Ovary (tissue), 3 donors: Measurements from ENCODE around the gene HOXA13.

Source experiments
- EP300 ChIP-seq: sonication (generic); formaldehyde crosslinking; IDR thresholded peaks from one replicate; pipeline ENCODE4 v1.6.1; 2017; ENCODE audit warnings: antibody characterized with exemption
- TF ChIP-seq, protein P1 (sequence below), 3 donors: fragments of 450-650 bp in 2 of 3; fragments of 200-600 bp in 1 of 3; IDR thresholded peaks; one replicate each; pipeline versions ENCODE4 v1.5.1 to v1.8.0; 2016 to 2022; ENCODE audit warnings: antibody characterized with exemption in 3 of 3, mild to moderate bottlenecking in 1 of 3
- donor health status: DM: no; HTN: no; CAD: no.

DNA sequence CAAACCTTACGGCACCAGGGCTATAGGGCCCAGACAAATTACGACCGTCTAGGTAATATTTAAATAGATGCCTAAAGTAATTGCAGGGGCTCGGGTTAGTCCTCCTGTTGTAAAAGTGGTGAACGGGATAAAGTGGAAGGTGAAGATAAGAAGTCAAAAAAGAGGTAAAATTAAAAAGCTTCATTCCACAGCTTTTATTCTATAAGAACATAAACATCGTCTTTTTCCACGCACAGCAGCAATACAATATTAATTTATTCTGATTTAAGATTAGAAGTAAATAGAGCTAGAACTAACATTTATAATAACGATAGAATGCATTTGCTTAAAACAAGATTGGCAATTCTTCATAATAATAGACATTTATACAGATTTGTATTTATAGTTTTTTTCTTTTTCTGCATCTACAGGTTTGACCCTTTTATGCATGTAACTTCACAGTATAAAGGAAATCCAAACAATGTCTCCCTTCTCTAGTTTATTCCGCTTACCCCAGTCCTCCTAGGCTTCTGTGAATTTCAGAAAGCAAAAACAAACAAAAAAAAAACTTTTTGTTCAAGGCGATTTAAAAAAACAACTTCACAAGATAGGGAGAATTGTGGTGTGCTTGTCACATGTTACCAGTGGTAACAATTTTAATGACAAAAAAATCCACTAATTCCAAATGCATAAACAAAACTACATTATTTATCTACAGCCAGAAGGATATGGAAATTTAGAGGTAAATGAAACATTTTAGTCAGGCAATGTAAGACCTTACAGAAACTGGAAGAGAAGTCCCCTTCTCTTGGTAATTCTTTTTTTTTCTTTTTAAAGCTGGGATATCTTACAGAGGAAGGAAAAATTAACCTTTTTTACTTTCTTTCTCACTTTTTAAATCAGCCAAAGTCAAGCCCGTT, 29.2 kb downstream of the HOXA13 start:
- TF ChIP-seq, protein P1, sequence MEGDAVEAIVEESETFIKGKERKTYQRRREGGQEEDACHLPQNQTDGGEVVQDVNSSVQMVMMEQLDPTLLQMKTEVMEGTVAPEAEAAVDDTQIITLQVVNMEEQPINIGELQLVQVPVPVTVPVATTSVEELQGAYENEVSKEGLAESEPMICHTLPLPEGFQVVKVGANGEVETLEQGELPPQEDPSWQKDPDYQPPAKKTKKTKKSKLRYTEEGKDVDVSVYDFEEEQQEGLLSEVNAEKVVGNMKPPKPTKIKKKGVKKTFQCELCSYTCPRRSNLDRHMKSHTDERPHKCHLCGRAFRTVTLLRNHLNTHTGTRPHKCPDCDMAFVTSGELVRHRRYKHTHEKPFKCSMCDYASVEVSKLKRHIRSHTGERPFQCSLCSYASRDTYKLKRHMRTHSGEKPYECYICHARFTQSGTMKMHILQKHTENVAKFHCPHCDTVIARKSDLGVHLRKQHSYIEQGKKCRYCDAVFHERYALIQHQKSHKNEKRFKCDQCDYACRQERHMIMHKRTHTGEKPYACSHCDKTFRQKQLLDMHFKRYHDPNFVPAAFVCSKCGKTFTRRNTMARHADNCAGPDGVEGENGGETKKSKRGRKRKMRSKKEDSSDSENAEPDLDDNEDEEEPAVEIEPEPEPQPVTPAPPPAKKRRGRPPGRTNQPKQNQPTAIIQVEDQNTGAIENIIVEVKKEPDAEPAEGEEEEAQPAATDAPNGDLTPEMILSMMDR (IDR thresholded peaks at IDR 0.05) = no peak
- TF ChIP-seq EP300 = no peak
